ENCODE data around the gene MKNK2.
A peak's percentile ranks its signal among the peaks of the same experiment; 100 is the strongest.

MKNK2 gene

DNA sequence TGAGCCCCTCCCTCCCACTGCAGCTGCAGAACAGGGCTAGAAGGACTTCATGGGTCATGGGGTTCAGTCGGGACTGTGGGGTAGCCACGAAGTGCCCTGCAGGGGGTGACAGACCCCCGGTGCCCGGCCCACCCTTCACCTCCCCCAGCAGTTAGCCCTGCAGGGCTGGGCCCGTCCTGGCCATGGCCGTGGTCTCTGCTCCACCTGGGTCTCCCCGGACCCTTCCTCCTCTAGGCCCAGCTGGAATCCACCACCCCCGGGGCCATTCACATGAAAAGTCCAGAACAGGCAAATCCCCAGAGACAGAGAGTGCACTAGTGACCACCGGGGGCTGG lies 17.3 kb downstream of the MKNK2 start:
- Histone ChIP-seq H3K27me3 (ENCODE audit: insufficient read depth, poor library complexity, severe bottlenecking) (no peaks in the 10 kb centered on the region), H3K4me3 (replicated peaks; ENCODE audit: insufficient read depth, low read length) (no peak overlapping the region), H3K27ac (replicated peaks) (no peak overlapping the region)
- no peak for DNase-seq (ENCODE audit: low read depth in 1 of 2, low spot score in 1 of 2)
- TF ChIP-seq, protein P1, sequence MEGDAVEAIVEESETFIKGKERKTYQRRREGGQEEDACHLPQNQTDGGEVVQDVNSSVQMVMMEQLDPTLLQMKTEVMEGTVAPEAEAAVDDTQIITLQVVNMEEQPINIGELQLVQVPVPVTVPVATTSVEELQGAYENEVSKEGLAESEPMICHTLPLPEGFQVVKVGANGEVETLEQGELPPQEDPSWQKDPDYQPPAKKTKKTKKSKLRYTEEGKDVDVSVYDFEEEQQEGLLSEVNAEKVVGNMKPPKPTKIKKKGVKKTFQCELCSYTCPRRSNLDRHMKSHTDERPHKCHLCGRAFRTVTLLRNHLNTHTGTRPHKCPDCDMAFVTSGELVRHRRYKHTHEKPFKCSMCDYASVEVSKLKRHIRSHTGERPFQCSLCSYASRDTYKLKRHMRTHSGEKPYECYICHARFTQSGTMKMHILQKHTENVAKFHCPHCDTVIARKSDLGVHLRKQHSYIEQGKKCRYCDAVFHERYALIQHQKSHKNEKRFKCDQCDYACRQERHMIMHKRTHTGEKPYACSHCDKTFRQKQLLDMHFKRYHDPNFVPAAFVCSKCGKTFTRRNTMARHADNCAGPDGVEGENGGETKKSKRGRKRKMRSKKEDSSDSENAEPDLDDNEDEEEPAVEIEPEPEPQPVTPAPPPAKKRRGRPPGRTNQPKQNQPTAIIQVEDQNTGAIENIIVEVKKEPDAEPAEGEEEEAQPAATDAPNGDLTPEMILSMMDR (IDR thresholded peaks at IDR 0.05; ENCODE audit: insufficient read depth, low read length), result no peak
- TF ChIP-seq SPI1 (IDR thresholded peaks at IDR 0.05; ENCODE audit: borderline replicate concordance, low read depth) (no peak), POLR2AphosphoS5 (IDR thresholded peaks at IDR 0.05; ENCODE audit: low read depth) (no peak), GABPA (IDR thresholded peaks at IDR 0.05; ENCODE audit: low read depth) (no peak)
- TF ChIP-seq, protein P2, sequence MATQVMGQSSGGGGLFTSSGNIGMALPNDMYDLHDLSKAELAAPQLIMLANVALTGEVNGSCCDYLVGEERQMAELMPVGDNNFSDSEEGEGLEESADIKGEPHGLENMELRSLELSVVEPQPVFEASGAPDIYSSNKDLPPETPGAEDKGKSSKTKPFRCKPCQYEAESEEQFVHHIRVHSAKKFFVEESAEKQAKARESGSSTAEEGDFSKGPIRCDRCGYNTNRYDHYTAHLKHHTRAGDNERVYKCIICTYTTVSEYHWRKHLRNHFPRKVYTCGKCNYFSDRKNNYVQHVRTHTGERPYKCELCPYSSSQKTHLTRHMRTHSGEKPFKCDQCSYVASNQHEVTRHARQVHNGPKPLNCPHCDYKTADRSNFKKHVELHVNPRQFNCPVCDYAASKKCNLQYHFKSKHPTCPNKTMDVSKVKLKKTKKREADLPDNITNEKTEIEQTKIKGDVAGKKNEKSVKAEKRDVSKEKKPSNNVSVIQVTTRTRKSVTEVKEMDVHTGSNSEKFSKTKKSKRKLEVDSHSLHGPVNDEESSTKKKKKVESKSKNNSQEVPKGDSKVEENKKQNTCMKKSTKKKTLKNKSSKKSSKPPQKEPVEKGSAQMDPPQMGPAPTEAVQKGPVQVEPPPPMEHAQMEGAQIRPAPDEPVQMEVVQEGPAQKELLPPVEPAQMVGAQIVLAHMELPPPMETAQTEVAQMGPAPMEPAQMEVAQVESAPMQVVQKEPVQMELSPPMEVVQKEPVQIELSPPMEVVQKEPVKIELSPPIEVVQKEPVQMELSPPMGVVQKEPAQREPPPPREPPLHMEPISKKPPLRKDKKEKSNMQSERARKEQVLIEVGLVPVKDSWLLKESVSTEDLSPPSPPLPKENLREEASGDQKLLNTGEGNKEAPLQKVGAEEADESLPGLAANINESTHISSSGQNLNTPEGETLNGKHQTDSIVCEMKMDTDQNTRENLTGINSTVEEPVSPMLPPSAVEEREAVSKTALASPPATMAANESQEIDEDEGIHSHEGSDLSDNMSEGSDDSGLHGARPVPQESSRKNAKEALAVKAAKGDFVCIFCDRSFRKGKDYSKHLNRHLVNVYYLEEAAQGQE (IDR thresholded peaks at IDR 0.05; ENCODE audit: insufficient replicate concordance, low read depth), result no peak

DNA sequence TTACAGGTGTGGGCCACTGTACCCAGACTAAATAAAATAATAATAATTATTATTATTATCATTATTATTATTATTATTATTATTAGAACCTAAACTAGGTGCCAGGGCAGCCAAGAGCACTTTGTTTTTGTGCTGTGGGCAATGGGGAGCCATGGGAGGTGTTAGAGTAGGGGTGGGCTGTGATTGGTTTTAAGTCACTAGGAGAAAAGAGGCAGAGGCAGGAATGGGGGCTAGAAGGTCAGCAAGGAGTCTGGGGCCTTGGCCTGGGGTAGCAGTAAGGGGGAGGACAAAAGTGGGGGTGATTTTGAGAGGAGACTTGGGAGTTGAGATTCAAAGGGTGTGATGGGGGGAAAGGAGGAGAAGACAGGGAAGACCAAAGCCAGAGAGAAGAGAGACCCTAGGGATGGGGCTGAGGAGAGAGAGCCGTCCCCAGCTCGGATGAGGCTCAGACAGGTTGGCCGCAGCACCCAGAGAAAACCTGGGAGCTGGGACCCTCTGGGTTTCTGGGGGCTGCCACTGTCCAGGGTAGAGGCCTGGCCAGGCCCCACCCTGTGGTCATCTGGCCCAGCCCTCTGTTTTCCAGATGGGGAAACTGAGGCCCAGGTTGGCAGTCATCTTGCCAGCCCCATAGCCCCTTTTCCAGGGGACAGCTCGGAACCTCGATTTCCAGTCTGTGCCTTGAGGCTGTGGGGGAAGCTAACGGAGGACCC lies 17.8 kb downstream of the MKNK2 start:
- Histone ChIP-seq H3K27me3 (ENCODE audit: insufficient read depth, poor library complexity, severe bottlenecking) (no peaks in the 10 kb centered on the region), H3K27ac (replicated peaks) (no peak overlapping the region), H3K4me3 (replicated peaks; ENCODE audit: insufficient read depth, low read length) (no peak overlapping the region)
- TF ChIP-seq POLR2AphosphoS5 (IDR thresholded peaks at IDR 0.05; ENCODE audit: low read depth) (no peak), SPI1 (IDR thresholded peaks at IDR 0.05; ENCODE audit: borderline replicate concordance, low read depth) (no peak), GABPA (IDR thresholded peaks at IDR 0.05; ENCODE audit: low read depth) (no peak)
- TF ChIP-seq, protein P1 (IDR thresholded peaks at IDR 0.05; ENCODE audit: insufficient read depth, low read length), result no peak
- TF ChIP-seq, protein P2 (IDR thresholded peaks at IDR 0.05; ENCODE audit: insufficient replicate concordance, low read depth), result no peak
- no peak for DNase-seq (ENCODE audit: low read depth in 1 of 2, low spot score in 1 of 2)

DNA sequence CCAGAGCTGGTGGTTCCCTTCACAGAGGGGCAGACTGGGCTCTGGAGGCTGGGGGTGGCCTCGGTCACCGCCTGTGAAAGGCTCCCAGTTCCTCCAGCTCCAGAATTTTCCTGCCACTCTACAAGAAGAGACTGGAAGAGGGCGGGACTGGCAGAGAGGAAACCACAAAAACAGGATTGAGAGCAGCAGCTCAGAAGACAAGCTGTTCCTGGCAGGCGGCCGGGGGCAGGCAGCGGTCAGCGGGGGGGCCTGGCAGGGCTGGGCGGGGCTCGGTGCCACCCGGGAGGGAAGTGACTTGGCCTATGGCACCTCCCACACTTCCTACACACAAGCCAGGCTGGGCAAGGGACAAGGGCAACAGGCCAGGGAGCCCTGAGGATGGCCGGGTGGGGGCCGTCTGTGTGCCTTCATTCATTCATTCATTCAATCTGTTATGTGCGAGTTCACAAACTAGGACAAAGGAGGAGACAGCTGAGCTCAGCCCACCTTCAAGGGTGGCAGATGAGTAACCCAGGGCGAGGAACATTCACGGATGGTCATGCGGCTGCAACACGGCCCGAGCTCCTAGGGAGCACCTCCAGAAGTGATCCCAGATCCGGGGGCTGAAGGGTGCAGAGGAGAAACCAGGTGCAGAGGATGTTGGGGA lies 18.6 kb downstream of the MKNK2 start:
- no peaks in the 10 kb centered on the region for H3K27me3 ChIP-seq (ENCODE audit: insufficient read depth, poor library complexity, severe bottlenecking)
- H3K27ac ChIP-seq (replicated peaks), result peak overlapping the region; percentile 24; the same call in 1 of the 2 replicates
- no peak overlapping the region for H3K4me3 ChIP-seq (replicated peaks; ENCODE audit: insufficient read depth, low read length)
- peak; percentile 80 for TF ChIP-seq SPI1 (IDR thresholded peaks at IDR 0.05; ENCODE audit: borderline replicate concordance, low read depth)
- TF ChIP-seq, protein P2 (IDR thresholded peaks at IDR 0.05; ENCODE audit: insufficient replicate concordance, low read depth), result no peak
- TF ChIP-seq GABPA (IDR thresholded peaks at IDR 0.05; ENCODE audit: low read depth), result no peak
- TF ChIP-seq POLR2AphosphoS5 (IDR thresholded peaks at IDR 0.05; ENCODE audit: low read depth), result peak; percentile 49; the same call in 1 of the 2 replicates
- peak; percentile 81 to 87 for DNase-seq (ENCODE audit: low read depth in 1 of 2, low spot score in 1 of 2)
